ENCODE data around the gene CNPY3. TPM values are rescaled to one million over a fixed set of nuclear protein-coding genes. Genes with fewer than 3 reads are reported as not detected.

Gene CNPY3
- total and polyA plus RNA-seq, 2 of the 13 experiments (the other 11 are each of a cell fraction or from before 2014, with no cell fraction given), result 42.3 to 60.2 TPM

- TF ChIP-seq, protein P1, sequence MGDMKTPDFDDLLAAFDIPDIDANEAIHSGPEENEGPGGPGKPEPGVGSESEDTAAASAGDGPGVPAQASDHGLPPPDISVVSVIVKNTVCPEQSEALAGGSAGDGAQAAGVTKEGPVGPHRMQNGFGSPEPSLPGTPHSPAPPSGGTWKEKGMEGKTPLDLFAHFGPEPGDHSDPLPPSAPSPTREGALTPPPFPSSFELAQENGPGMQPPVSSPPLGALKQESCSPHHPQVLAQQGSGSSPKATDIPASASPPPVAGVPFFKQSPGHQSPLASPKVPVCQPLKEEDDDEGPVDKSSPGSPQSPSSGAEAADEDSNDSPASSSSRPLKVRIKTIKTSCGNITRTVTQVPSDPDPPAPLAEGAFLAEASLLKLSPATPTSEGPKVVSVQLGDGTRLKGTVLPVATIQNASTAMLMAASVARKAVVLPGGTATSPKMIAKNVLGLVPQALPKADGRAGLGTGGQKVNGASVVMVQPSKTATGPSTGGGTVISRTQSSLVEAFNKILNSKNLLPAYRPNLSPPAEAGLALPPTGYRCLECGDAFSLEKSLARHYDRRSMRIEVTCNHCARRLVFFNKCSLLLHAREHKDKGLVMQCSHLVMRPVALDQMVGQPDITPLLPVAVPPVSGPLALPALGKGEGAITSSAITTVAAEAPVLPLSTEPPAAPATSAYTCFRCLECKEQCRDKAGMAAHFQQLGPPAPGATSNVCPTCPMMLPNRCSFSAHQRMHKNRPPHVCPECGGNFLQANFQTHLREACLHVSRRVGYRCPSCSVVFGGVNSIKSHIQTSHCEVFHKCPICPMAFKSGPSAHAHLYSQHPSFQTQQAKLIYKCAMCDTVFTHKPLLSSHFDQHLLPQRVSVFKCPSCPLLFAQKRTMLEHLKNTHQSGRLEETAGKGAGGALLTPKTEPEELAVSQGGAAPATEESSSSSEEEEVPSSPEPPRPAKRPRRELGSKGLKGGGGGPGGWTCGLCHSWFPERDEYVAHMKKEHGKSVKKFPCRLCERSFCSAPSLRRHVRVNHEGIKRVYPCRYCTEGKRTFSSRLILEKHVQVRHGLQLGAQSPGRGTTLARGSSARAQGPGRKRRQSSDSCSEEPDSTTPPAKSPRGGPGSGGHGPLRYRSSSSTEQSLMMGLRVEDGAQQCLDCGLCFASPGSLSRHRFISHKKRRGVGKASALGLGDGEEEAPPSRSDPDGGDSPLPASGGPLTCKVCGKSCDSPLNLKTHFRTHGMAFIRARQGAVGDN (CRISPR knock-in tag; IDR thresholded peaks at IDR 0.05), result peak; percentile 100
- TF ChIP-seq ZNF264 (CRISPR knock-in tag; IDR thresholded peaks at IDR 0.05) (peak; percentile 77; the same call in 1 of the 2 replicates), ZFP36 (IDR thresholded peaks at IDR 0.05; ENCODE audit: borderline replicate concordance, low read depth, low read length, partially characterized antibody) (no peak), ZNF362 (CRISPR knock-in tag; IDR thresholded peaks at IDR 0.05; ENCODE audit: borderline replicate concordance) (no peak; the same call in 1 of the 2 replicates), ZNF562 (CRISPR knock-in tag; IDR thresholded peaks at IDR 0.05; ENCODE audit: borderline replicate concordance) (peak; percentile 92; the same call in 1 of the 2 replicates), GLI4 (CRISPR knock-in tag; IDR thresholded peaks at IDR 0.05; ENCODE audit: borderline replicate concordance) (peak; percentile 96; the same call in 1 of the 2 replicates), SRSF4 (IDR thresholded peaks at IDR 0.05; ENCODE audit: low read depth, low read length, poor library complexity, severe bottlenecking) (no peak), EP300 (IDR thresholded peaks at IDR 0.05; ENCODE audit: low read depth in 2 of 2, low read length in 2 of 2) (peak in 1 of 2 experiments; percentile 8; a peak in 1 of 4 replicates), EP300 (CRISPR knock-in tag; IDR thresholded peaks at IDR 0.05; ENCODE audit: borderline replicate concordance) (0 out of 2 replicates have a peak, but pooled peaks have one; percentile 28), ZBTB7B (CRISPR knock-in tag; IDR thresholded peaks at IDR 0.05) (peak; percentile 74), SRSF9 (IDR thresholded peaks at IDR 0.05; ENCODE audit: borderline replicate concordance, insufficient read depth, low read depth, low read length, poor library complexity, severe bottlenecking) (no peak), ZNF224 (CRISPR knock-in tag; IDR thresholded peaks at IDR 0.05) (peak; percentile 98), ZNF383 (CRISPR knock-in tag; IDR thresholded peaks at IDR 0.05; ENCODE audit: borderline replicate concordance) (0 out of 2 replicates have a peak, but pooled peaks have one; percentile 74), RAD21 (CRISPR knock-in tag; IDR thresholded peaks at IDR 0.05) (peak; percentile 44)
- TF ChIP-seq, protein P2, sequence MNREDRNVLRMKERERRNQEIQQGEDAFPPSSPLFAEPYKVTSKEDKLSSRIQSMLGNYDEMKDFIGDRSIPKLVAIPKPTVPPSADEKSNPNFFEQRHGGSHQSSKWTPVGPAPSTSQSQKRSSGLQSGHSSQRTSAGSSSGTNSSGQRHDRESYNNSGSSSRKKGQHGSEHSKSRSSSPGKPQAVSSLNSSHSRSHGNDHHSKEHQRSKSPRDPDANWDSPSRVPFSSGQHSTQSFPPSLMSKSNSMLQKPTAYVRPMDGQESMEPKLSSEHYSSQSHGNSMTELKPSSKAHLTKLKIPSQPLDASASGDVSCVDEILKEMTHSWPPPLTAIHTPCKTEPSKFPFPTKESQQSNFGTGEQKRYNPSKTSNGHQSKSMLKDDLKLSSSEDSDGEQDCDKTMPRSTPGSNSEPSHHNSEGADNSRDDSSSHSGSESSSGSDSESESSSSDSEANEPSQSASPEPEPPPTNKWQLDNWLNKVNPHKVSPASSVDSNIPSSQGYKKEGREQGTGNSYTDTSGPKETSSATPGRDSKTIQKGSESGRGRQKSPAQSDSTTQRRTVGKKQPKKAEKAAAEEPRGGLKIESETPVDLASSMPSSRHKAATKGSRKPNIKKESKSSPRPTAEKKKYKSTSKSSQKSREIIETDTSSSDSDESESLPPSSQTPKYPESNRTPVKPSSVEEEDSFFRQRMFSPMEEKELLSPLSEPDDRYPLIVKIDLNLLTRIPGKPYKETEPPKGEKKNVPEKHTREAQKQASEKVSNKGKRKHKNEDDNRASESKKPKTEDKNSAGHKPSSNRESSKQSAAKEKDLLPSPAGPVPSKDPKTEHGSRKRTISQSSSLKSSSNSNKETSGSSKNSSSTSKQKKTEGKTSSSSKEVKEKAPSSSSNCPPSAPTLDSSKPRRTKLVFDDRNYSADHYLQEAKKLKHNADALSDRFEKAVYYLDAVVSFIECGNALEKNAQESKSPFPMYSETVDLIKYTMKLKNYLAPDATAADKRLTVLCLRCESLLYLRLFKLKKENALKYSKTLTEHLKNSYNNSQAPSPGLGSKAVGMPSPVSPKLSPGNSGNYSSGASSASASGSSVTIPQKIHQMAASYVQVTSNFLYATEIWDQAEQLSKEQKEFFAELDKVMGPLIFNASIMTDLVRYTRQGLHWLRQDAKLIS (CRISPR knock-in tag; IDR thresholded peaks at IDR 0.05), result no peak
- TF ChIP-seq, protein P3, sequence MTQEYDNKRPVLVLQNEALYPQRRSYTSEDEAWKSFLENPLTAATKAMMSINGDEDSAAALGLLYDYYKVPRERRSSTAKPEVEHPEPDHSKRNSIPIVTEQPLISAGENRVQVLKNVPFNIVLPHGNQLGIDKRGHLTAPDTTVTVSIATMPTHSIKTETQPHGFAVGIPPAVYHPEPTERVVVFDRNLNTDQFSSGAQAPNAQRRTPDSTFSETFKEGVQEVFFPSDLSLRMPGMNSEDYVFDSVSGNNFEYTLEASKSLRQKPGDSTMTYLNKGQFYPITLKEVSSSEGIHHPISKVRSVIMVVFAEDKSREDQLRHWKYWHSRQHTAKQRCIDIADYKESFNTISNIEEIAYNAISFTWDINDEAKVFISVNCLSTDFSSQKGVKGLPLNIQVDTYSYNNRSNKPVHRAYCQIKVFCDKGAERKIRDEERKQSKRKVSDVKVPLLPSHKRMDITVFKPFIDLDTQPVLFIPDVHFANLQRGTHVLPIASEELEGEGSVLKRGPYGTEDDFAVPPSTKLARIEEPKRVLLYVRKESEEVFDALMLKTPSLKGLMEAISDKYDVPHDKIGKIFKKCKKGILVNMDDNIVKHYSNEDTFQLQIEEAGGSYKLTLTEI (CRISPR knock-in tag; conservative IDR thresholded peaks at IDR 0.05), result peak; percentile 61; the same call in 1 of the 2 replicates
These were observed at the start of gene CNPY3 (continued) for GRCh38 chr6:42928986-42929820.
